Smooth muscle cell (in vitro differentiated cells): ENCODE data around the gene MUC20. TPM values are rescaled to one million over a fixed set of nuclear protein-coding genes. Genes with fewer than 3 reads are reported as not detected.

Experiments
- DNase-seq: peaks from one replicate; lab custom pipeline; 2025; ENCODE audit not compliant: unreplicated experiment; lab: John Stamatoyannopoulos, UW
- H2AFZ ChIP-seq: fragments of 200-600 bp; sonication (generic); 2 replicates; pipeline ENCODE4 v1.6.0; 2016; ENCODE audit warnings: antibody characterized with exemption, low read depth, mild to moderate bottlenecking
- H3F3A ChIP-seq: fragments of 200-600 bp; sonication (generic); 2 replicates; pipeline ENCODE4 v1.6.0; 2017; ENCODE audit warnings: antibody characterized with exemption, low read depth
- H3K27ac ChIP-seq: fragments of 200-600 bp; sonication (generic); 2 replicates; pipeline ENCODE4 v1.5.1; 2016; ENCODE audit warnings: low read depth, mild to moderate bottlenecking
- H3K27me3 ChIP-seq: fragments of 200-600 bp; sonication (generic); 2 replicates; pipeline ENCODE4 v1.6.1; 2016; ENCODE audit warnings: low read depth, mild to moderate bottlenecking
- H3K36me3 ChIP-seq: fragments of 200-600 bp; sonication (generic); 2 replicates; pipeline ENCODE4 v1.5.1; 2016; ENCODE audit warnings: low read depth
- H3K4me1 ChIP-seq: fragments of 200-600 bp; sonication (generic); 2 replicates; pipeline ENCODE4 v1.5.1; 2016; ENCODE audit warnings: low read depth
- H3K4me2 ChIP-seq: fragments of 200-600 bp; sonication (generic); 2 replicates; pipeline ENCODE4 v1.6.0; 2016; ENCODE audit warnings: mild to moderate bottlenecking
- H3K4me3 ChIP-seq: fragments of 200-600 bp; sonication (generic); 2 replicates; pipeline ENCODE4 v1.5.1; 2016; ENCODE audit warnings: mild to moderate bottlenecking
- H3K79me2 ChIP-seq: fragments of 200-600 bp; sonication (generic); 2 replicates; pipeline ENCODE4 v1.6.0; 2016; ENCODE audit warnings: low read depth, mild to moderate bottlenecking
- H3K9ac ChIP-seq: fragments of 200-600 bp; sonication (generic); 2 replicates; pipeline ENCODE4 v1.6.0; 2016; ENCODE audit warnings: low read depth
- H3K9me3 ChIP-seq: fragments of 200-600 bp; sonication (generic); replicated peaks from 2 replicates; pipeline ENCODE4 v1.5.1; 2016; ENCODE audit warnings: low read depth
- H4K20me1 ChIP-seq: fragments of 200-600 bp; sonication (generic); 2 replicates; pipeline ENCODE4 v1.6.0; 2016; ENCODE audit warnings: low read depth
- CTCF ChIP-seq: fragments of 200-600 bp; sonication (generic); IDR thresholded peaks from 2 replicates; pipeline ENCODE4 v1.5.1; 2017; ENCODE audit warnings: borderline replicate concordance, mild to moderate bottlenecking, antibody characterized with exemption; ENCODE audit not compliant: insufficient read depth, poor library complexity, severe bottlenecking
- WGBS: methylation state at CpG from one replicate; pipeline ENCODE4 v1.1.7; 2016; ENCODE audit warnings: low lambda C conversion rate; 5-methylcytosine and 5-hydroxymethylcytosine counted together
- polyA plus RNA-seq: library from polyadenylated mRNA; unstranded; fragments of >200 nt; fragmentation: Nextera tagmentation; extraction: Ambion mirVana; gene quantifications from 2 replicates; pipeline ENCODE4 v1.2.1, GENCODE V29; 2016
- total RNA-seq: library from RNA; depleted of rRNA; stranded (reverse); fragments of >200 nt; gene quantifications from 2 replicates; pipeline ENCODE4 v1.2.3, GENCODE V29; 2014

Gene MUC20
- total and polyA plus RNA-seq, 2 experiments from 2014 or later = 2.5 to 5.9 TPM

- no peak for TF ChIP-seq CTCF
- no peaks in the 10 kb centered on the region for H3K36me3 ChIP-seq
- H3K9me3 ChIP-seq = no peaks in the 10 kb centered on the region
Observed at GRCh38 chr3:195700319-195700718, 20.5 kb upstream of the MUC20 start.

GRCh38 chr3:195701042-195701915 lies 19.5 kb upstream of the MUC20 start:
- Histone ChIP-seq H3K4me2 (no peak overlapping the region), H3K36me3 (no peaks in the 10 kb centered on the region), H3F3A (peaks cover 19% of the 10 kb centered on the region), H3K27ac (no peak overlapping the region), H2AFZ (no peak overlapping the region), H3K9me3 (no peaks in the 10 kb centered on the region), H3K79me2 (no peaks in the 10 kb centered on the region), H3K27me3 (no peaks in the 10 kb centered on the region), H3K4me1 (peaks cover 24% of the 10 kb centered on the region), H3K9ac (no peak overlapping the region), H4K20me1 (no peaks in the 10 kb centered on the region), H3K4me3 (no peak overlapping the region)
- no peak for DNase-seq
- TF ChIP-seq CTCF = no peak
- 82% methylated on average over 9 of the region's 9 CpGs for WGBS

More at GRCh38 chr3:195700319-195700718, 20.5 kb upstream of the MUC20 start:
- Histone ChIP-seq H3K79me2 (no peaks in the 10 kb centered on the region), H3K9ac (no peak overlapping the region), H4K20me1 (peaks cover under 1% of the 10 kb centered on the region), H3F3A (peaks cover 19% of the 10 kb centered on the region), H3K4me2 (no peak overlapping the region), H3K27ac (no peak overlapping the region), H3K4me1 (peaks cover 24% of the 10 kb centered on the region), H3K27me3 (no peaks in the 10 kb centered on the region), H3K4me3 (no peak overlapping the region), H2AFZ (no peak overlapping the region)
- no peak for DNase-seq
- WGBS = 85% methylated on average over 5 of the region's 5 CpGs

DNA sequence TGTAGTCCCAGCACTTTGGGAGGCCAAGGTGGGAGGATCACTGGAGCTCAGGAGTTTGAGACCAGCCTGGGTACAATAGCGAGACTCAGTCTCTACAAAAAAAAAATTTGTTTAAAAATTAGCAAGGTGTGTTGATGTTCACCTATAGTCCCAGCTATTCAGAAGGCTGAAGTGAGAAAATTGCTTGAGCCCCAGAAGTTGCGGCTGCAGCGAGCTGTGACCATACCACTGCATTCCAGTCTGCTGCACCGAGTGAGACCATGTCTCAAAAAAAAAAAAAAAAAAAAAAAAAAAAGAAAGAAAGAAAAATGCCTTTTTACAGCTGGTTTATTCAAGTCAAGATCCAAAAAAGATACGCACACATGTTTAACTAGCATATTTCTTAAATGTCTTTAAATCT lies 17.0 kb upstream of the MUC20 start:
- H4K20me1 ChIP-seq = no peaks in the 10 kb centered on the region
- H3K4me2 ChIP-seq = no peak overlapping the region
- H3K9ac ChIP-seq = no peak overlapping the region
- 97% methylated on average over 5 of the region's 5 CpGs for WGBS
- no peaks in the 10 kb centered on the region for H3K9me3 ChIP-seq
- H3K27me3 ChIP-seq = no peaks in the 10 kb centered on the region
- no peak overlapping the region for H3K4me3 ChIP-seq
- H3K4me1 ChIP-seq = peaks cover 6% of the 10 kb centered on the region
- peaks cover 11% of the 10 kb centered on the region for H3F3A ChIP-seq
- H3K36me3 ChIP-seq = no peaks in the 10 kb centered on the region
- TF ChIP-seq CTCF = no peak
- DNase-seq = no peak
- H2AFZ ChIP-seq = no peak overlapping the region
- H3K27ac ChIP-seq = no peak overlapping the region
- H3K79me2 ChIP-seq = no peaks in the 10 kb centered on the region
